GM21423 (cell line): ENCODE data around the gene ADPRS.

Experiments used
- ATAC-seq: cut with Tn5 transposase; IDR thresholded peaks from one replicate; pipeline ENCODE4 v1.9.1; 2021; ENCODE audit warnings: mild to moderate bottlenecking, moderate library complexity; ENCODE audit not compliant: unreplicated experiment

The ADPRS gene

GRCh38 chr1:36128905-36129206 lies 40.2 kb downstream of the ADPRS start:
- no peak for ATAC-seq

- ATAC-seq: no peak
These were observed 43.3 kb downstream of the ADPRS start for GRCh38 chr1:36132029-36132428.

- ATAC-seq: no peak
These were observed 44.8 kb downstream of the ADPRS start for GRCh38 chr1:36133484-36133883.

GRCh38 chr1:36134031-36134430 lies 45.3 kb downstream of the ADPRS start:
- ATAC-seq: no peak

GRCh38 chr1:36134505-36135329 lies 46.0 kb downstream of the ADPRS start:
- ATAC-seq: no peak

GRCh38 chr1:36135330-36135667 lies 46.6 kb downstream of the ADPRS start:
- no peak for ATAC-seq

GRCh38 chr1:36135796-36136195 lies 47.1 kb downstream of the ADPRS start:
- ATAC-seq: no peak

- ATAC-seq: no peak
These were observed 47.8 kb downstream of the ADPRS start for GRCh38 chr1:36136535-36136934.

- ATAC-seq: no peak
These were observed 48.5 kb downstream of the ADPRS start for GRCh38 chr1:36137226-36137625.

- no peak for ATAC-seq
These were observed 49.1 kb downstream of the ADPRS start for GRCh38 chr1:36137776-36138175.

- no peak for ATAC-seq
These were observed 50.8 kb downstream of the ADPRS start for GRCh38 chr1:36139521-36139920.

GRCh38 chr1:36142121-36142520 lies 53.4 kb downstream of the ADPRS start:
- no peak for ATAC-seq

- no peak for ATAC-seq
These were observed 54.7 kb downstream of the ADPRS start for GRCh38 chr1:36143424-36143823.
